ENCODE measurements around the gene DUSP8.
A peak's percentile ranks its signal among the peaks of the same experiment; 100 is the strongest.

Gene DUSP8

GRCh38 chr11:1508491-1508891 is 63.6 kb downstream of the DUSP8 start:
- H3K9me2 ChIP-seq (replicated peaks; ENCODE audit: low read depth, low read length): no peaks in the 10 kb centered on the region
- peaks cover 55% of the 10 kb centered on the region; the same call in 1 of the 2 replicates for H3K79me2 ChIP-seq (ENCODE audit: insufficient read depth, low read length)
- no peak for TF ChIP-seq EZH2phosphoT487 (IDR thresholded peaks at IDR 0.05; ENCODE audit: borderline replicate concordance)
- TF ChIP-seq CTCF (conservative IDR thresholded peaks at IDR 0.05; ENCODE audit: low read length): no peak
- H3K9me3 ChIP-seq (ENCODE audit: insufficient read depth, low read depth, low read length): no peaks in the 10 kb centered on the region
- no peak overlapping the region for H3K4me3 ChIP-seq (ENCODE audit: low read length, poor library complexity, severe bottlenecking)
- H2AFZ ChIP-seq (ENCODE audit: low read length): no peak overlapping the region
- no peak overlapping the region for H3K4me2 ChIP-seq (ENCODE audit: low read depth, low read length, poor library complexity, severe bottlenecking)
- H4K20me1 ChIP-seq (ENCODE audit: insufficient read depth, low read length, poor library complexity, severe bottlenecking): peaks cover 24% of the 10 kb centered on the region
- no peaks in the 10 kb centered on the region for H3K27me3 ChIP-seq (ENCODE audit: insufficient read depth, low read length, poor library complexity, severe bottlenecking)
- no peaks in the 10 kb centered on the region for H3K36me3 ChIP-seq (ENCODE audit: insufficient read depth, low read length)
- H3K4me1 ChIP-seq (ENCODE audit: insufficient read depth, low read length, poor library complexity, severe bottlenecking): peaks cover 8% of the 10 kb centered on the region
- H3K9ac ChIP-seq (ENCODE audit: low read depth, low read length, poor library complexity, severe bottlenecking): no peak overlapping the region
- H3F3A ChIP-seq (ENCODE audit: low read depth): no peaks in the 10 kb centered on the region

GRCh38 chr11:1507381-1508140 is 64.5 kb downstream of the DUSP8 start:
- H3K27me3 ChIP-seq (ENCODE audit: insufficient read depth, low read length, poor library complexity, severe bottlenecking): no peaks in the 10 kb centered on the region
- no peak for TF ChIP-seq CTCF (conservative IDR thresholded peaks at IDR 0.05; ENCODE audit: low read length)
- no peak for TF ChIP-seq EZH2phosphoT487 (IDR thresholded peaks at IDR 0.05; ENCODE audit: borderline replicate concordance)
- peak overlapping the region; percentile 42 for H3K4me2 ChIP-seq (ENCODE audit: low read depth, low read length, poor library complexity, severe bottlenecking)
- no peaks in the 10 kb centered on the region for H3K9me3 ChIP-seq (ENCODE audit: insufficient read depth, low read depth, low read length)
- peaks cover 23% of the 10 kb centered on the region for H4K20me1 ChIP-seq (ENCODE audit: insufficient read depth, low read length, poor library complexity, severe bottlenecking)
- H3K9me2 ChIP-seq (replicated peaks; ENCODE audit: low read depth, low read length): no peaks in the 10 kb centered on the region
- H3K79me2 ChIP-seq (ENCODE audit: insufficient read depth, low read length): peaks cover 62% of the 10 kb centered on the region; the same call in 1 of the 2 replicates
- no peaks in the 10 kb centered on the region for H3K36me3 ChIP-seq (ENCODE audit: insufficient read depth, low read length)
- peaks cover 8% of the 10 kb centered on the region for H3K4me1 ChIP-seq (ENCODE audit: insufficient read depth, low read length, poor library complexity, severe bottlenecking)
- H3K4me3 ChIP-seq (ENCODE audit: low read length, poor library complexity, severe bottlenecking): no peak overlapping the region
- H2AFZ ChIP-seq (ENCODE audit: low read length): no peak overlapping the region
- no peaks in the 10 kb centered on the region for H3F3A ChIP-seq (ENCODE audit: low read depth)
- H3K9ac ChIP-seq (ENCODE audit: low read depth, low read length, poor library complexity, severe bottlenecking): peak overlapping the region; percentile 36

GRCh38 chr11:1506981-1507380 is 65.1 kb downstream of the DUSP8 start:
- TF ChIP-seq CTCF (conservative IDR thresholded peaks at IDR 0.05; ENCODE audit: low read length): no peak
- TF ChIP-seq EZH2phosphoT487 (IDR thresholded peaks at IDR 0.05; ENCODE audit: borderline replicate concordance): no peak
- Histone ChIP-seq H3K9me2 (replicated peaks; ENCODE audit: low read depth, low read length) (no peaks in the 10 kb centered on the region), H4K20me1 (ENCODE audit: insufficient read depth, low read length, poor library complexity, severe bottlenecking) (peaks cover 19% of the 10 kb centered on the region), H3K79me2 (ENCODE audit: insufficient read depth, low read length) (peaks cover 67% of the 10 kb centered on the region; the same call in 1 of the 2 replicates), H3K27me3 (ENCODE audit: insufficient read depth, low read length, poor library complexity, severe bottlenecking) (no peaks in the 10 kb centered on the region), H2AFZ (ENCODE audit: low read length) (no peak overlapping the region), H3K36me3 (ENCODE audit: insufficient read depth, low read length) (no peaks in the 10 kb centered on the region), H3K9me3 (ENCODE audit: insufficient read depth, low read depth, low read length) (no peaks in the 10 kb centered on the region), H3K9ac (ENCODE audit: low read depth, low read length, poor library complexity, severe bottlenecking) (no peak overlapping the region), H3F3A (ENCODE audit: low read depth) (no peaks in the 10 kb centered on the region), H3K4me2 (ENCODE audit: low read depth, low read length, poor library complexity, severe bottlenecking) (no peak overlapping the region), H3K4me1 (ENCODE audit: insufficient read depth, low read length, poor library complexity, severe bottlenecking) (peaks cover 8% of the 10 kb centered on the region), H3K4me3 (ENCODE audit: low read length, poor library complexity, severe bottlenecking) (no peak overlapping the region)
